HTERT RPE-1 (cell line): Measurements from ENCODE around the gene TRIP13.
"Not testable (repeated sequence)": the region's sequence is repeated elsewhere in the genome, so short reads cannot be mapped to it uniquely, and the experiment has no call there.

Experiments
- in situ Hi-C: fragments of 300-500 bp; cut with MboI; formaldehyde crosslinking; loops from 4 replicates; pipeline ENCODE4 v1.14.3; 2020; ENCODE audit warnings: low sequenced_read_pairs

The TRIP13 gene

DNA sequence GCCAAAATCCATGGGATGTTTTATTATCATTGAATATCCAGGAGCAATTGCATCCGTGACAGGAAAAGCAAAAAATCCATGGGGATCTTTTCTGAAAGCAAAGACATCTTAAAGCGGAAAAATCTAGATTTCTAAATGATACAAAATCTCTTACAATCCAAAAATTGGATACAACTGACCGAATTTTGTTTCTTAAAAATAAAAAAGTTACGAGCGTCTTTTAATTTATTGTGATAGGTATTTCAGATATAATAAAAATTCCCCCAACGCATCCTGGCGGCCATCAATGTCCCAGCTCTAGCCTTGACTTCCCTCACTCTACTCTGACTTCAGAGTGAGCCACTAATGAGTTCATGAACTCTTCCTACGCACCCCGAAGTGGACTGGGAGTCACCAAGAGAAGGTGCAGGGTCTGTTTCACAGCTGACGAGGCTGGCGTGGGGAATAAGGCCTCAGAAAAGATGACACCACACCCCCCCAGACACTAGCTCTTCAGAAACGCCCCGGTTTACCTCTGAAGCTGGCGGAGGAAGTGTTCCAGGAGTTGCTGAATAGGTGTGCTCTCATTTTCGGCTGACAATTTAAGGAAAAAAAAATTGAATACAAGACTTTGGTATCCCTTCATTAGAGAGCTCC, 3.5 kb upstream of the TRIP13 start:
- in situ Hi-C loops: no loop called here

DNA sequence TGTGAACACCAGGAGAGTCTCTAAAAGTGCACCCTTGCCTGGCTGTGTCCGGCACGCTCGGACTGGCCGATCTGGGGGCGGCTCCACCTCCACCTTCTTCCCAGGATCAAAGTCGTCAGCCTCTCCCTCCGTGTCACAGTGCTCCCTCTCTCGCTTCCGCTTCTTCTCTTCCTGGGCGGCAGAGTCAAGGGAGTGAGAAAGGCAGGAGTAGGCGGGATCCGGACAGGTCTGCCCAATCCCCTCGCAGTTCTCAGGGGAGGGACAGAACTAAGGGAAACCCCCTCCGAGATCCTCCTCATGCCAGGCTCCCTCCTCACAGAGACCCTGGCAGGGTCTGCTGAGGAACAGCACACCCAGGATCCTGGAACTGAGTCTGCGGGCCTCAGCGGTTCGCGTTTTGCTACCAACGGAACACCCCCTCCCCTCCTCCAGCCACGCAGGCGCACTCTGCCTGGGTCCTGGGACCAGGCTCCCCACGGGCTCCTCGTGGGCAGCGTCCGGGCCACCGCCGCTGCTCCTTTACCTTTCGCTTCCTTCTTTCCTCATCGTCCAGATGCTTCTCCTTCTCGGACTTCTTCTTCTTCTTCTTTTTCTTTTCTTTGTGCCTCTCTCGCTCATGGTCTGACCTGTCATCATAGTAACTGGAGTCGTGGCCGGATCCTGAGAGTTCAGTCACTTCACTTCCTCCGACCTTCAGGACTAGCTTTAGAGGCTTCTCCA, 1.4 kb upstream of the TRIP13 start:
- in situ Hi-C loops: no loop called here

DNA sequence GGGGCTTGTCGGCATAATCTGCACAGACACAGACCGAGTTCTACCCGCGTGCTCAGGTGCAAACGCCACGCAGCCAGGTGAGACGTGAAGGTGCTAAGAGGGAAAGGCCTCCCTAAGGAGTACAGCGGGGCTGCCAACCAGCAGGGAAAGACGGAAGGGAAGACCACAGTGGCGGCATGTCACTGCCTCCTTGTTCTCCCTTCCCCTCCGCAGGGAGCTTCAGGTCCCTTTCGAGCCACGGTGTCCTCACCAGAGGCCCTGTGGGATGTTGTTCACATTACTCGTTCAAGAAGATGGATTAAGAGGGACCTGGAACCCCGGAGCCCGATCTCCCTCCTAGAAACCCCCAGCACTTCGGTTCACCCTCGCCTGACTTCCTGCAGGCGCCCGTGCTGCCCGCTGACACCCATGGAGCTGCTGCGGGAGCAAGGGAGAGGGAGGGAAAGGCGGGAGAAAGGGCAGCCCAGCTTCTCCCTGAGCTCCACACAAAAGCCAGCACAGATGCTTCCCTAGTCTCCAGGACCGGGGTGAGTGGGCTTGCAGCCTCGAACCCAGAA, 769 bp upstream of the TRIP13 start:
- in situ Hi-C loops: no loop called here

DNA sequence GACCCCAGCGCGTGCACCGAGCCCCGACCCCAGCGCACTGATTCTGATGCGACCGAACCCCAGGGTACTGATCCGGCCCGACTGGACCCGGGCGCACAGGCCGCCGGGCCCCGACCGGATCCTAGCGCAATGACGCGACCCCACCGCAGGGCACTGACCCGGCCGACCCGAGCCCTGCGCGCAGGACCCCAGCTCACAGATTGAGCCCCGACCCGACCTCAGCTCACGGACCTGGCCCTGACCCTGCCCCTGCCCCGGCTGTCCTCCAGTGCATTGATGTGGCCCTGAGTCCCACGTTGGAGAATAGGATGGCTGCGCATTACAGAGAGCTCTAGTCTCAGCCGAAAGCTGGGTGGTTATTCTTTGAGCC, 438 bp downstream of the TRIP13 start:
- in situ Hi-C loops: no loop called here

DNA sequence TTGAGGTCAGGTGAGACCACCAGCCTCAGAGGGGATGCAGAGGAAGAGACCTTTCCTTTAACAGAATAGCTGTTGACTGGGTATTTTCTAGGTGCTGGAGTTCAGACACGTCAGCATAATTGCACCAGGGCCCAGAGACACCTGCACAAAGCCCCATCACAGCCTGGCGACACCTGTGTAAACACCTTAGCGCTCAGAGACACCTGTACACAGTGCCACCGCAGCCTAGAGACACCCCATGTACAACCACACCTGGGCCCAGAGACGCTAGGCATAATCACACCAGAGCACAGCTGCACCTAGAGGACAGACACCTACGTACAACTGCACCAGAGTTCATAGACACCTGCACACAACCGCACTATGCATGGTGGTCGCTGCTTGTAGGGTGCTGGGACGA, 1.0 kb downstream of the TRIP13 start:
- in situ Hi-C loops: no loop called here

DNA sequence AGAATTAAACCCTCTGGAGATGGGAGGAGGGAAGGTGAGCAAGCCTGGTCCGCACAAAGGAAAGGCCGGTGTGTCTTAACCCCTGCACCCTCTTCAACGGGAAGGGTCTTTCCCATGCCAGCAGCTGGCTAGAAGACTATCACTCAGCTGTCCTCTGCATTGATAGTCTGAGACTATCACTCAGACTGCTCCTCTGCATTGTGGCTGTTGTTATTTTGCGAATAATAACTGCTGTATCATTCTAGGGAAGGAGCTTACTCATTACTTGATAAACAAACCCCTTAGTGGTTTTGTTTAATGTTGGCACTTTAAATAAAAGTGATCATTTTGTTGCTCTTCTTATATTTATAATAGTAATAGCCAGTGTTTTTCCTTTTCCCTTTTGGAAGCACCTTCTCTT, 8.1 kb downstream of the TRIP13 start:
- in situ Hi-C loops: no loop called here

DNA sequence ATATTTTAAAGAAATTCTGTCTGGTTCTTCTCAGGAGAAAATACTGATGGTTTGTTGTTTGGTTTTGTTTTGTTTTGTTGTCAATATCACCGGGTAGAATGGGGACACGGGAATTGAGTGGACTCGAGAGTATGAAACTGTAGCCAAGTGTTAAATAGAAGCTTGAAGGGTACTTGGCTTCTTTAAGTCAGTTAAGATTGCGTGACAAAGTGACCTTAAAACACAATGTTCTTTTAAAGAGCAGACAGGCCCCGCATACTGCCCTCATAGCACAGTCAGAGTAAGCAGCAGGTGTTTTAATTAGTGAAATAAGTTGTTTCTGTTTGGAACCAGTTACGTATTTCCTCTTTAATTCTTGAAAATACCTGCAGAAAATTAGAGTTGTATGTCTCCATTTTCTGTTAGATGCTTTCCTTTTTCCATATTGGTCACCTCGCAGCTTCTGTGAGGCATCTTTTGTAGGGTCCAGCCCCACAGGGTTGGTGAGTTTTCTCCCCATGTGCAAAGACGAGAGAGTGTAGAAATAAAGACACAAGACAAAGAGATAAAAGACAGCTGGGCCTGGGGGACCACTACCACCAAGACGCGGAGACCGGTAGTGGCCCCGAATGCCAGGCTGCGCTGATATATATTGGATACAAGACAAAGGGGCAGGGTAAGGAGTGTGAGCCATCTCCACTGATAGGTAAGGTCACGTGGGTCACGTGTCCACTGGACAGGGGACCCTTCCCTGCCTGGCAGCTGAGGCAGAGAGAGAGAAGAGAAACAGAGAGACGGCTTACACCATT, 9.6 kb downstream of the TRIP13 start:
- in situ Hi-C loops: no loop called here

DNA sequence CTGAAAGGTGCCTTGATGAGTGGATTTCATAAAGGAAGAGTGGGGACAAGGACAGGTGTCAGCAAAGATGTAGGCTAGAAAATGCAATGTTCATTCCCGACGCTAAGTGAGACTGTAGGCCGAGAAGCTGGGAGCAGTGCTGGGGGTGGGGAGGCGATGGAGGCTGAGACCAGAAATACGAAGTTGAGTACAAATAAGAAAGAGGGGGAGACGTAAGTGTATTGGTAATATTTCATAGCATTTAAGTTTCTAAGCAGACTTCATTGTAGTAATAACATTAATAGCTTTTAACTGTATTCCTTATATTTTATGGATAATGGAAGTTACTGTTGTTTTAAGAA, 11.0 kb downstream of the TRIP13 start:
- in situ Hi-C loops: no loop called here

DNA sequence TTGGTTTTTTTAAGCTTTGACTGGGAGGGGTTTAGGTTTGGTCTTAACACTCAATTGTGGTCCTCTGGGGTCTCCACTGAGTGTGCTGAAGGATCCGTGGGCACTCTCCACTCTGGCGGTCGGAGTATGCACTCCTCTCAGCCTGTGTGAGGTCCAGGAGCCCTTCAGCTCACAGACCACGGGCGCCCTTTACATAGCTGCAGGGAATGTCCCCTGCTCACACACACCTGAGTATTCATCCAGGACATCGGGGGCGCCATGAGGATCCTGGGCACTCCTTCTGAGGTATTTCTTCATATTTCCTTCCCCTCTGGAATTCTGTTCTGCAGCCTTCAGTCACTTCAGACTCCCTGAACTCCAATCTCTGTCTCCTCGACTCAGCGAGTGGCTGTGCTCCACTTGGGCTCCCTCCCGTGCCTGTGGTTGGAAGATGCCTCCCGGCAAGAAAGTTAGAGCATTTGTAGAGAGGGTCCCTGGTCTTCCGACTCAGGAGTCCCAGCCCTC, 12.5 kb downstream of the TRIP13 start:
- in situ Hi-C loops: no loop called here

DNA sequence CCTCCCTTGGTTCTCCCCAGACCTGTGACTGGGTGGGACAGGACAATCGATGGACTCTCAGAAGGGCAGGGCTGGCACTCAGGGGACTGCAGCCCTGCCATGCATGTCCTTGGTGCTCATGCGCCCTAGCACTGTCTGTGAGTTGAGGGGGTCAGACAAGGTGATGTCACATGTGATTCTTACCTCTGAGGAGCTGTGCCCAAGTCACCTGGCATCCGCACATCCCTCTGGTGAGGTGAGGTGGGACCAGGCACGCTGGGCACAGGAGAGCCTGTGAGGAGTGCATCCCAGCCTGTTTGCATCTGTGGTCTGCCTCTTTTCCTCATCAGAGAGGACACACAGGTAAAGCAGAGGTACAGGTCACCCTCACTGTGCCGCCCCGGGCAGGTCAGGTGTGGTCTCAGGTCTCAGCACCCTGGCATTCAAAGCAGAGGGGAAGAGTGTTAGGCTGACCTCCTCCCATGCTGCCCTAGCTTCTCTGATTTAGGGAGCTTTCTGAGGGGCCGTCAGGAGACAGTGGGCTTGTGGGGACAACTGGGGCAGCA, 14.8 kb downstream of the TRIP13 start:
- in situ Hi-C loops: no loop called here

DNA sequence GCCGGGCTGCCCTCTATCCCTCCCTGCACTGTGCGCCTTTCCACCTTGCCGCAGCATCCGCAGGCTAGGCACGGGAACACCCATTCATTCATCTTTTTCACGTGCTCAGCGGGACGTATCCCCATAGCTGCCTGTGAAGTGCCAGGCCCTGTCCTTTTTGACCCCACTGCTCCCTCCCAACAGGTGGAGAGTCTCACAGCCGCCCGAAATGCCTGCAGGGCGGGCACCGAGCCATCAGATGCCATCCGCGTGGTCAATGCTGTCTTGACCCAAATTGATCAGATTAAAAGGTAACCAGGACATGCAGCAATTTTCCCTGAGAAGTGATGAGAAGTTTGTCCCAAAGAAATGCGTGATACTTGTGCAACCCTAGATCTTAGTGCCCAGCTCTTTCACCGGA, 15.5 kb downstream of the TRIP13 start:
- in situ Hi-C loops: no loop called here

DNA sequence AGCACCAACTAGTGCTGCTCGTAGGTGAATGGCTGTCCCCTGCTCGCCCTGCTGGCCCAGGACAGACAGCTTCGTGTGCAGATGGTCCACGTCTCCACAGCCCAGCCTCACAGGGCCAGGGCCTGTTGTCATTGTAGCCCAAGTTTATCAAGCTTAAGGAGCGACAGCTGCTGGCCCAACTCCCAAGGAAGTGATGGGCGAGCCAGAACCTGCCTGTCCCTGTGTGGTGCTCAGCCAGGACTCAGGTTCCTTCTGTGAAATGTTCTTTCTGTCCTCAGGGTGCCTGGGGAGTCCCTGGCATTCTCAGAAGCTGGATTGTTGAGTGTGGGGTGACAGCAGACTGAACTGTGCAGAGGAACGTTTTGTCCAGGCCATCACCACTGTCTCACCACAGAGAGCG, 16.4 kb downstream of the TRIP13 start:
- in situ Hi-C loops: no loop called here

DNA sequence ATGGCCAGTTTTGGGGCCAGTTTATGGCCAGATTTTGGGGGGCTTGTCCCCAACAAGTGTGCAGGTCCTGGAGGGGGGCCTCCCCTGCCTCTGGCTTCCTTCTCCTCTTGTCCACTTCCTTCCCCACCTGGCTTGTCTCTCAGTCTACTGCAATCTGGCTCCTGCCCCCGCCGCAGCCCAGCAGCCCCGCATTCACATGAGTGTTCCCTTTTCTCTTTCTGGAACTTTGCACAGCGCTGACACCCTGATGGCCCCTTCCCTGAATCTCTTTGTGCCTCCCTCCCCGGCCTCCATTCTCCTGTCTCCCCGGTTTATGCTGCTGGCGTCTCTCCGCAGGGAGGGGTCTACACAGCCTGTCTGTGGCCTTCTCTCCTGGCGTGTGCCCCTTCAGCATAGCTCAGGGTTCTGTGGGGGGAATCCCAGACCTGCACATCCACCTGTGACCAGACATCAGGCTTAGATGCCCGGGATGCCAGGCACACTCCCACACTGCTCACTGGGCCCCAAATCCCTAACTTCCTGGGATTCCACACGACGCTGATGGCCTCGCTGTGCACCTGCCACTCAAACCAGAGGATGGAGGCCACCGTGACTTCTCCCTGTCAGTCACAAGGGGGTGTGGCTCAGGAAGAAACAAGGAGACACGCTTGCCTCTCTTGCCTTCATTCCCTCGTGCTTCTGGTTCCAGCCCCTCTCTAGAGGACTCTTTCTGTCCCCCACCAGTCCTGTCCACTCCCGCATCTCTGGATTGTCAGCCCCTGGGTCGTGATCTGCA, 17.5 kb downstream of the TRIP13 start:
- in situ Hi-C loops: no loop called here

DNA sequence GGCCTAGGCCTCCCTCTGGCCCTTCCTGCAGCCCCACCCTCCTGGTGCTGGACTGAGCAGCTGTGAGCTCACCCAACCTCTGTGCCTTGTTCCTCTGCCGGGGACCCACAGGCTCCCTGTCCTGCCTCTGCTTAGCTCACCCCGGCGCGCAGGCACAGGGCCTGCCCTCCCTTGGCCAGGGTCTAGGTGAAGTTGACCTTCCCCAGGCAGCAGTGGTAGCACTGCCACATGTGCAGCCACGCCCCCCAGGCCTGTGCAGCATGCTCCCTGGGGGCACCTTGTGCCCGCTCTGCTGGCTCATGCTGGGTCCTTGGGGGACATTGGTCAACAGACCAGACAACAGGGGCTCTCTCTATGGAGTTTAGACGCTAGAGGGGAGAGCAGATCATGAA, 18.1 kb downstream of the TRIP13 start:
- in situ Hi-C loops: no loop called here

DNA sequence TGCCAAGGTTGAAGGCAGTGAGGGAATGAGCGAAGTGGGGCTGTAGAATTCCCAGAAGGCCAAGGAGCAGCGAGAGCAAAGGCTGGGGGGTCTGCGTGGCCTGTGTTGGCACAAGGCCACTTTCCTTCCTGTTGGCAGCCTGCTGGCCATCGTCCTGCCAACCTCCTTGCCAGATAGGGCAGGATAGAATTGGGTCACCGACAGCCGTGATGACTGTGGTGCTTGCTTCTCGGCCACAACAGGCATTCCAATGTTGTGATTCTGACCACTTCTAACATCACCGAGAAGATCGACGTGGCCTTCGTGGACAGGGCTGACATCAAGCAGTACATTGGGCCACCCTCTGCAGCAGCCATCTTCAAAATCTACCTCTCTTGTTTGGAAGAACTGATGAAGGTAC, 18.9 kb downstream of the TRIP13 start:
- in situ Hi-C loops: no loop called here

DNA sequence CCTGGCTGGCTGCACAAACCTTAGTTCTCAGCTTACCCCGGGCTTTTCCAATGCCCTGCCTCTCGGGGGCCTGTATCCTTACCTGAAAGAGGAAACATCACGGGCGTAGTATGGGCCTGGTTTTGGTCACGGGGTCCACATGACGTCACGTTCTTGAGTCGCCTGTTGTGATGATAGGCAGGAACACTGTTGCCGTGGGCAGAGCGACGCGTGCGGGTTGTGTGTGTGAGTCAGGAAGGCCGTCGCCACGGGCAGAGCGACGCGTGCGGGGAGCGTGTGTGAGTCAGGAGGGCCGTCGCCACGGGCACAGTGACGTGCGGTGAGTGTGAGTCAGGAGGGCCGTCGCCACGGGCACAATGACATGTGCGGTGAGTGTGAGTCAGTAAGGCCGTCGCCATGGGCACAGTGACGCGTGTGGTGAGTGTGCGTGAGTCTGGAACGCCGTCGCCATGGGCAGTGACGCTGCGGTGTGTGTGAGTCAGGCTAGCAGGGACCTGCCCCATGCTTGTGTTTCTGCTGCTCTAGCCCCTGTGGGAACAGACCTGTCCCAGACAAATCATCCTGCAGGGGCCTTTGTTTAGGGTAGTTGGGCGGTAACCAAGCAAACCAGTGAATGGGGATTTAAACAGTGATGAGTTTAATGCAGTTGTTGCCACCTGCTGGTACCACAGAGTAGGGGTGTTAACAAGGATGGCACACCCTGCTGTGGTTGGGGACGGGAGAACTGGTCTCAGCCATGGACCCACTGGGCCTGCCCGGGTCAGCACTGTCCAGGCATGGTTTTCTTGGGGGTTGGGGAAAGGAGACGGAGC, 19.8 kb downstream of the TRIP13 start:
- in situ Hi-C loops: no loop called here

DNA sequence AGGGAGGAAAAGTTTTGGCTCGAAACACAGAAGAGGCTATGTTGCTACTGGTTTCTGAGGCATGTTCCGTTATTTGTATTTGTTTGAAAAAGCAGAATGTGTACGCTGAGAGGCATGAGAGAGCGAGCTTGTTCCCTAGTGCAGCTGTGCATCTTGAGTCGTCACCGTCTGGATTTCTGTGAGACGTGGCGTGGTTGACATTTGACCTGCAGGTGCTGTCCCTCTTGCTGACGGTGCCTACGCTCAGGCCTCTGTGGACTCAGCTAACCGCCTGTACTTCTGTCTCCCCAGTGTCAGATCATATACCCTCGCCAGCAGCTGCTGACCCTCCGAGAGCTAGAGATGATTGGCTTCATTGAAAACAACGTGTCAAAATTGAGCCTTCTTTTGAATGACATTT, 21.5 kb downstream of the TRIP13 start:
- in situ Hi-C loops: no loop called here

DNA sequence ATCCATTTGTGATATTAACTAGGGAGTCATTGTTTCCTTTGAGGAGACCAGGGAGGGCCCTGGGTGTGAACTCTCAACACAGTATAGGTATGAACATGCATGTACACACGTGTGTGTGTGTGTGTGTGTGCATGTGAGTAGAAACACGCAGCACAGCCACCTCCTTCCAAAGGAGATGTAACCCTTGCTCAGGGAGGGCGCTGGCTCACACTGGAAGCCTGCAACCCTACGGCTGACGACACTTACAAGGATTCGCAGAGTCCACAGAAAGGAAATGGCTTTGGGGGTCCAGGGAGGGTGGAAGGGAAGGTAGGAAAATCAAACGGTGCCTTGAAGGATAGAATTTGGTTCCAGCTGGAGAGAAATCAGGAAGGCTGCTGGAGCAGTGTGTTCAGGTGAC, 21.9 kb downstream of the TRIP13 start:
- in situ Hi-C loops: no loop called here

DNA sequence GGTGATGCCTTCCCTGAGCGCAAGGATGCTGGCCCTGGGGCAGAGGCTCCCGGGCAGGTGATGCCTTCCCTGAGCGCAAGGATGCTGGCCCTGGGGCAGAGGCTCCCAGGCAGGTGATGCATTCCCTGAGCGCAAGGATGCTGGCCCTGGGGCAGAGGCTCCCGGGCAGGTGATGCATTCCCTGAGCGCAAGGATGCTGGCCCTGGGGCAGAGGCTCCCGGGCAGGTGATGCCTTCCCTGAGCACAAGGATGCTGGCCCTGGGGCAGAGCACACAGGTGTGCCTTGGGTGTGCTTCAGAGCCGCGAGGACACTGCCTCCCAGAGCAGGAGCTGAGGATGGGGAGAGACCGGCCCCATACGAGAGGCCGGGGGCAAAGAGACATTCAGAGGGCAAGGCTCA, 22.7 kb downstream of the TRIP13 start:
- in situ Hi-C loops: not testable (repeated sequence)

DNA sequence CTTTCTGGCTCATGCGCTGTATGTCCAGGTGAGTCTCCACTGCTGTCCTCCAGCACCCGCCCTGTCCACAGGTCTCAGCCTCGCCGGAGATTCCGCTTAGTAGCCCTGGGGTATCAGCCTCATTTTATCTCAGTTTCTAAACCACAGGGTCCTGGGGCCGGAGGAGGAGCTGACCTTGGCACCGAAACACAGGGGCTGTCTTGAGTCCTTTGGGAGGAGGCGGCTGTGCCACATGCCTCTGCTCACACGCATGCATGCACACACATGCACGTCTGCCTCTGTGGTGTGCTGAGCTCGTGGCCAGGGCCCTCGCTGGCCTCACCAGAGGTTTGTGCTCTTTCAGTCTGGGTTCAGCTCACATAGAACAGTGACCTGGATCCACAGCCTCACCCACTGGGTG, 23.3 kb downstream of the TRIP13 start:
- in situ Hi-C loops: no loop called here
